SJCRH30 (cell line): Measurements from ENCODE around the gene PIK3C2G. TPM values are rescaled to one million over a fixed set of nuclear protein-coding genes. Genes with fewer than 3 reads are reported as not detected.
A peak's percentile ranks its signal among the peaks of the same experiment; 100 is the strongest.

Experiments used
- DNase-seq, 2 experiments: peaks; one replicate each; pipeline ENCODE4 v3.0.0-alpha.2; 2015 to 2020
- H3K27ac ChIP-seq: fragments of 250-450 bp; sonication (Bioruptor Pico); 2 replicates; pipeline ENCODE4 v1.5.1; 2020; ENCODE audit warnings: mild to moderate bottlenecking, moderate library complexity
- H3K27me3 ChIP-seq: fragments of 250-450 bp; sonication (Bioruptor Pico); 2 replicates; pipeline ENCODE4 v1.5.1; 2020; ENCODE audit warnings: mild to moderate bottlenecking, moderate library complexity
- H3K36me3 ChIP-seq: fragments of 250-450 bp; sonication (Bioruptor Pico); 2 replicates; pipeline ENCODE4 v1.5.1; 2020; ENCODE audit warnings: mild to moderate bottlenecking, moderate library complexity
- H3K4me1 ChIP-seq: fragments of 250-450 bp; sonication (Bioruptor Pico); 2 replicates; pipeline ENCODE4 v1.5.1; 2020; ENCODE audit warnings: mild to moderate bottlenecking, moderate library complexity
- H3K4me3 ChIP-seq: fragments of 250-450 bp; sonication (Bioruptor Pico); 2 replicates; pipeline ENCODE4 v1.5.1; 2020; ENCODE audit warnings: mild to moderate bottlenecking, moderate library complexity
- H3K9me3 ChIP-seq: fragments of 250-450 bp; sonication (Bioruptor Pico); replicated peaks from 2 replicates; pipeline ENCODE4 v1.5.1; 2020; ENCODE audit warnings: mild to moderate bottlenecking, moderate library complexity
- total RNA-seq: library from RNA; depleted of rRNA; stranded (reverse); fragments of >200 nt; shearing (Covaris generic); gene quantifications from 2 replicates; pipeline ENCODE4 v1.2.3, GENCODE V29; 2014

PIK3C2G gene
- total RNA-seq, 1 experiment from 2014 or later: 0.04 TPM

DNA sequence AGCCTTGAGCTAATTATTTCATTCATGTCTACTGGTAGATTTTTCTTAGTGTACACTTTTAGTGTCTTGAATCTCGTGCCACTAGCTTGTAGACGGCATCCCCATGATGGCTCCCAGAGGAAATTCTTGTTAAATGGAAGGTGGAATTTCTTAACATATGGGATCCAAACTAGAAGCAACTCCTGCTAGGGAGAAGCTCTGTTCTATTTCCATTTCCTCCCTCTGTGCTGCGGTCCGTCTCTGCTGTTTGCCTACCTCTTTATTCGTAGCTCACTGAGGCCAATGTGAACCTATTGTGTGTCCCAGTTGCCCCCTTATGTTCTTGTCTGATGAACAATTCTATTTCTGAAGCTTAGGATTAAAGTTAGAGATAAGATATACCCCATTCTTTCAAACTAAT lies 588 bp downstream of the PIK3C2G start:
- H3K9me3 ChIP-seq: no peaks in the 10 kb centered on the region
- H3K27ac ChIP-seq: no peak overlapping the region
- no peak overlapping the region for H3K4me3 ChIP-seq
- H3K27me3 ChIP-seq: no peaks in the 10 kb centered on the region
- H3K36me3 ChIP-seq: no peaks in the 10 kb centered on the region
- DNase-seq: no peak
- H3K4me1 ChIP-seq: no peaks in the 10 kb centered on the region

DNA sequence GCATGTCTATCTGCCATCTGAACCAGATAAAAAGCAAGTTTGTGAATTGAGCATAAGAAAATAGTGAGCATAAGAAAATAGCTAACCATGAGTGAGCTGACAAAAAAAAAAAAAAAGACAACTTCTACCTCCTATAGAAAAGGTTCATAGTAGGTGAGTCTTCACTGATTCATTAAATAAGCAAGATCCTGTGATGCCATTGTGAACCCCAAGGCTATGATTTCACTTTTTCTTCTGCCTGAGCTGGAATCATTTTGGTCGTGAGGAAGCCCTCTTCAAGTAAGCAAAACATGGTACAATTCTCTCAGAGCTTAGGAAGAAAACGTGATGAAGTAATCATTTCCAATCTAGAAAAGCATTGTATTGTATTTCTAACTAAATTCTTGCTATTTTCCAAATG lies 1.2 kb downstream of the PIK3C2G start:
- H3K9me3 ChIP-seq: no peaks in the 10 kb centered on the region
- no peaks in the 10 kb centered on the region for H3K27me3 ChIP-seq
- no peaks in the 10 kb centered on the region for H3K4me1 ChIP-seq
- DNase-seq: no peak
- H3K4me3 ChIP-seq: no peak overlapping the region
- H3K27ac ChIP-seq: no peak overlapping the region
- H3K36me3 ChIP-seq: no peaks in the 10 kb centered on the region

DNA sequence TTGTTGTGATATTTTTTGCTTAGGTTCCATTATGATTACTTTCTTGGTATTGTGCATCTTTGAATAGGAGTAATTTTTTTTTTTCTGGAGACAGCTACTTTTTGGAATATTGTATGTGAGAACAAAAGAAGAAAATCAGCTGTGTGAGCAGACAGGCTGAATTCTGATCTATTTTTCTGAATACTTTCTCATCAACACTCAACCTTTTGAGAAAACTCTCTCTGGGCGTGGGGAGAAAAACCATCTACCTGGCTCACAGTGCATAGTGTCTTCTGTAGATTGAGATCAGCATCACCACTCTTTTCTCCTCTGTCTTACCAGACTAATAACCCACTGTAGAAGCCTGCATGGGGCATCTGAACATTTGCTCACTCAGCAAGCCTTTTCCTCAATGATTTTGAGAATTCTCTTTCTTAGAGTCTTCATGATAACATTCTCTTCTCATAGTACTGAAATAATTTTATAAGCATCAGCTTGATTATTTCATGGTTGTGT lies 3.3 kb downstream of the PIK3C2G start:
- H3K27me3 ChIP-seq: no peaks in the 10 kb centered on the region
- H3K27ac ChIP-seq: no peak overlapping the region
- no peaks in the 10 kb centered on the region for H3K36me3 ChIP-seq
- no peaks in the 10 kb centered on the region for H3K9me3 ChIP-seq
- no peaks in the 10 kb centered on the region for H3K4me1 ChIP-seq
- no peak overlapping the region for H3K4me3 ChIP-seq
- no peak for DNase-seq

DNA sequence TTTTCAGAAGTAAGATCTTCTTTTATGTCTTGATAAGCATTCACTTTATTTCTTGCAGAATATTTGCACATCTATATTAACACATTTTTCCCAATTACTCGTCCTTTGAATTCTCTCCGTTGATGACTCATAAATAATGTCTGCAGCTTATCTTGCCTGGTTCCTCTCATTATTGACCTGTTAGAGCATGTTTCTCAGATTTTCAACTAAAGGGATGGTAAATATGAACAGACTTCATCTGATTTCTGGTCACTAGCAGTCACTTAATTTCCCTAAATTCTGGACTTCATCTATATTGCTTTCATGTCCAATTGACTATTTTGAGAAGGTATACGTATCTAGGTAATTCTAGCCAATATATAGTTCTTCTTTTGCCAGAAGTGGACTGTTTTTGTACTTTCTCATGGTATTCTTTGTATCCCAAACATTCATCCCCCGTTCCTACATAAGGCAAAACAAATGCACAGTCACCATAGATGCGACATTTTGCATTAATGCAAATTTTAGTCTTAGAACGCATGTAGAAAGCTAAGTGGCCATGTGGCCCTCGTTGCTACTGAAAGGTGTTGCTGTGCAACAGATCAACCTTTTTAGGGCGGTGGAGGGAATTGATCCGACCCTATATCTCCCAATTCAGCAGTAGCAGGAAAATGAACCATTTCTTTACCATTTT lies 6.2 kb downstream of the PIK3C2G start:
- no peak overlapping the region for H3K27ac ChIP-seq
- H3K27me3 ChIP-seq: no peaks in the 10 kb centered on the region
- no peak overlapping the region for H3K4me3 ChIP-seq
- H3K36me3 ChIP-seq: no peaks in the 10 kb centered on the region
- no peaks in the 10 kb centered on the region for H3K4me1 ChIP-seq
- H3K9me3 ChIP-seq: no peaks in the 10 kb centered on the region
- DNase-seq: no peak

DNA sequence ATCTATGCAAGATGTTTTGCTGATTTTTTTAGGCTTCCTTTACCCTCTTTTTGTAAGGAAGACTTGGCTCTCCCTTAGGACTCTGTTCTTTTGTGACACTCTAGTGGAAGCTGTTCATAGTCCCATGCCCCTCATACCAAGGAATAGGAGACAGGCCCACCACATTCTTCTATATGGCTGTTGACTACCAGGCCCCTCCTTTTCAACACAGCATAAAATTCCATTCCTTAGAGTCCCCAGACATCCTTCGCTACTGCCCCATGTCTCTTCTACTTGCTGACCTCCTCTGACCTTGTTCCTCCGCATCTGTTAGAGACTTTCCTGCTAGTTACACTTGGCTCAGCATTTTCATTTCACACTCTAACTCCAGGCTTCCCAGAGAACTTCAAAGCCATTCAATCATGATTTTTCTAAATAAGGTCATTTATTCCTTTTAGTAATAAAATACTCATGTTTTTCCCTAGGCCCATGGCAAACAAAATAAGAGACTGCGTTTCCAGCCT lies 9.7 kb downstream of the PIK3C2G start:
- Histone ChIP-seq H3K4me3 (no peak overlapping the region), H3K36me3 (no peaks in the 10 kb centered on the region), H3K27me3 (no peaks in the 10 kb centered on the region), H3K27ac (no peak overlapping the region), H3K9me3 (no peaks in the 10 kb centered on the region), H3K4me1 (0 out of 2 replicates have a peak, but pooled peaks cover 3% of the 10 kb centered on the region)
- no peak for DNase-seq

DNA sequence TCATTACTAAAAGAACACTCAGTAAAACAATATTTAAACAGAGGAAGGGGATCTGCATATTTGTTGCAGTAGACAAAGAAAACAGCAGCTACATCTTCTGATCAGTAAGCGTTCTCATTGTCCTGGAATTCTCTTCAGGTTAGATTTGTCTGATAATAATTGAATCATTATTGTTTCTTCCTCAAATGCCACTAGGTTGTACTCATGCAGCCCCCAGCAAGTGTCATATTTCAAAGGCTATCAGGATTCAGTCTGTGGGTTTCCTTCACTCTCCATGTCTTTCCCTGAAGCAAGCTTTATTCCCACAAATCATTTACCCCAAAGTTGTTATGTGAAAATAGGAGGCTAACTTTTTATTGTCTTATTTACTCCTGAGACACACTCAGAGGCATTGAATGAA lies 14.7 kb downstream of the PIK3C2G start:
- peak; percentile 5 to 43 for DNase-seq

DNA sequence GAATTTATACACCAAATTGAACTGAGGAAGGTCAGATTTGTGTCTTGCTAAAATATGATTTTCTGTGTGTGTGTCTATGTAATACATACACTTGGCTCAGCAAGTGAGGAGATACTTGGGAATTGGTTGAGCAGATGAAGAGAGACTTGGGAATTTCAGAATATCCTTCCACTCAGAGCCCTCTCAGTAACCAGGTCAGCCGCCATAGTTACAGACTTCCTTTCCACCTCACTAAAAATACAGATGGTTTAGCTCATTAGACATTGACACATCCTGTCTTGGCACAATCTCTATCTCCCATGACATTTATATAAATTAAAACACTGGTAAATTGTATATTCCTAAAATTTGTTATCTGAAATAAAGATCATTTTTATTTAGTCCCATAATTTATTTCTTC lies 15.9 kb downstream of the PIK3C2G start:
- no peaks in the 10 kb centered on the region for H3K36me3 ChIP-seq
- no peak overlapping the region for H3K27ac ChIP-seq
- DNase-seq: no peak
- no peak overlapping the region for H3K4me3 ChIP-seq
- H3K4me1 ChIP-seq: 0 out of 2 replicates have a peak, but pooled peaks cover 3% of the 10 kb centered on the region
- H3K9me3 ChIP-seq: no peaks in the 10 kb centered on the region
- H3K27me3 ChIP-seq: no peaks in the 10 kb centered on the region

More for the DNA sequence above, 14.7 kb downstream of the PIK3C2G start:
- 0 out of 2 replicates have a peak, but pooled peaks cover 3% of the 10 kb centered on the region for H3K4me1 ChIP-seq
- H3K9me3 ChIP-seq: no peaks in the 10 kb centered on the region
- no peaks in the 10 kb centered on the region for H3K36me3 ChIP-seq
- no peak overlapping the region for H3K27ac ChIP-seq
- no peak overlapping the region for H3K4me3 ChIP-seq
- no peaks in the 10 kb centered on the region for H3K27me3 ChIP-seq

DNA sequence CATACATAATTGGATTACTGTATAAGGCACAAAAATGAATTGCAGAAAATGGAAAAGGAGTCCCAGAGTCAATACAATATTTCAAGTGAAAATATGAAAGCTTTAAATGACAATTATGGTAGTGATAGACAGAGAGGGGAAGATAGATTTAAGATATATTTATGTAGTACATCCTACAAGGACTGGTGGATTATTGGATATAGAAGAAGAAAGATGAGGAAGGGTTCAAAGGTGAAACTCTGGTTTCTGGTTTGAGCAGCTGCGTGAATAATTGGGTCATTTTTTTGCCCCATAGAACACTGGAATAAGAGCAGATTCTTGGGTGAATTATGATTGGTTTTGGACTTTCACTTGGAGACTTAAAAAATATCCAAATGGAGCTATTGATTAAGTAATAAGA lies 19.4 kb downstream of the PIK3C2G start:
- H3K9me3 ChIP-seq: no peaks in the 10 kb centered on the region
- no peaks in the 10 kb centered on the region for H3K36me3 ChIP-seq
- H3K4me1 ChIP-seq: 0 out of 2 replicates have a peak, but pooled peaks cover 2% of the 10 kb centered on the region
- no peak overlapping the region for H3K27ac ChIP-seq
- no peak overlapping the region for H3K4me3 ChIP-seq
- no peak for DNase-seq
- no peaks in the 10 kb centered on the region for H3K27me3 ChIP-seq

DNA sequence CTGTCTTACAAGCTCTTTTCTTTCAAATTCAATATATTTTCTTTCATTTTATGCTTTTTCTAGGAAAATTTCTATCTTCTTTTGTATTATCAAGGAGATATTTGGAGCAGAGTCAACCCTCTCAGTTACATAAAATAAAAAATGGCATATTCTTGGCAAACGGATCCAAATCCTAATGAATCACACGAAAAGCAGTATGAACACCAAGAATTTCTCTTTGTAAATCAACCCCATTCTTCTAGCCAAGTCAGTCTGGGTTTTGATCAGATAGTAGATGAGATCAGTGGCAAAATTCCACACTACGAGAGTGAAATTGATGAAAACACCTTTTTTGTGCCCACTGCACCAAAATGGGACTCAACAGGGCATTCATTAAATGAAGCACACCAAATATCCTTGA lies 20.6 kb downstream of the PIK3C2G start:
- Histone ChIP-seq H3K27ac (no peak overlapping the region), H3K4me3 (no peak overlapping the region), H3K36me3 (no peaks in the 10 kb centered on the region), H3K4me1 (no peaks in the 10 kb centered on the region), H3K9me3 (no peaks in the 10 kb centered on the region), H3K27me3 (no peaks in the 10 kb centered on the region)
- DNase-seq: no peak

DNA sequence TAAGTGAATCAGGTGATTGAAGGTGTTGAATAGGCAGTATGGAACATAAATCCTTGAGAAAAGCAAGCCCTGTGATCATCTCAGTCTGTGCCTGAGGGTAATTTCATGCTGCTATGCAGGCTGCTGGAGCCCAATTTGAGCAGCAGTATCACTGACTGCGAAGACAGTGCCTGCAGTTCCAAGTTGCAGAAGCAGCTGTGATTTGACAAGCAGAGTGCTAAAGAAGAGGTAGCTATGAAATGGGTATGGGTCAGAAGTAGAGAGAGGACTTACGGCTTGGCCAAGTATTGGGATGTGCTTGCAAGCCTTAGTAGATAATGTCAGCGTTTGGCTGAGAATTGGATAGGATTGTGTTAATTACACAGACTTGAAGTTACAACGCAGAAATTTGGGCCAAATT lies 22.5 kb downstream of the PIK3C2G start:
- Histone ChIP-seq H3K4me3 (no peak overlapping the region), H3K36me3 (no peaks in the 10 kb centered on the region), H3K27me3 (no peaks in the 10 kb centered on the region), H3K9me3 (no peaks in the 10 kb centered on the region), H3K4me1 (no peaks in the 10 kb centered on the region), H3K27ac (no peak overlapping the region)
- peak in 1 of 2 experiments; percentile 20 for DNase-seq

DNA sequence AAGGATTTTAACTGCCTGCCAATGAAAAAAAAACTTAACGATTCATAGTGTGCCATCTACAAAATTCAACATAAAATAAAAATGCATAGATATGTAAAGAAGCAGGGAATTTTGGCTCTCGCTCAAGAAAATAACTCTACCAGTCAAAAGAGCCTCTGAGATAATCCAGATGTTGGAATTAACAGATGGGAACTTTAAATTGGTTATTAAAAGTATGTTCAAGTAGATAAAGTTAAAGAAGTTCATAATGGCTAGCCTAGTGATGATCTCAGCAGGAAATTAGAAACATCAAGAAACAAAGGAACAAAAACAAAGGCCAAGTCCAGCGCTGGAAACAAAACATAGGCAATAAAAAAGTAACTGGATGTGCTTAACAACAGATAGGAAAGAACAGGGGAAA lies 23.1 kb downstream of the PIK3C2G start:
- Histone ChIP-seq H3K36me3 (no peaks in the 10 kb centered on the region), H3K4me3 (no peak overlapping the region), H3K27ac (no peak overlapping the region), H3K9me3 (no peaks in the 10 kb centered on the region), H3K4me1 (no peaks in the 10 kb centered on the region), H3K27me3 (no peaks in the 10 kb centered on the region)
- DNase-seq: no peak

DNA sequence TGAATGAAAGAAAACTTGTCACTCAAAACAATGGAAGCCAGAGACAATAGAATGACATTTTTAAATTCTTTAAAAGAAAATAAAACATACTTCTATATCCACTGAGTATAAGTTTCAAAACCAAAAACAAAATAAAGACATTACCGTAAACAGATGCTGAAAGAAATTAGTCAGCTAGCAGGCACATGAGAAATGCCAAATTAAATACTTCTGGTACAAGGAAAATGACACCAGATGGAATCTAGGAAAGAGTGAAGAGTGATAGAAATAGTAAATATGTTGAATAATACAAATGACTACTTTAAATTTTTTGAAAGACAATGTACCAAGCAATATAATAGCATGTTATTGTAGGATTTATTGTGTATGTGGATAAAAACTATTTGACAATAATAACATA lies 23.8 kb downstream of the PIK3C2G start:
- no peaks in the 10 kb centered on the region for H3K9me3 ChIP-seq
- no peak for DNase-seq
- H3K27me3 ChIP-seq: no peaks in the 10 kb centered on the region
- no peak overlapping the region for H3K4me3 ChIP-seq
- H3K4me1 ChIP-seq: no peaks in the 10 kb centered on the region
- no peak overlapping the region for H3K27ac ChIP-seq
- no peaks in the 10 kb centered on the region for H3K36me3 ChIP-seq

DNA sequence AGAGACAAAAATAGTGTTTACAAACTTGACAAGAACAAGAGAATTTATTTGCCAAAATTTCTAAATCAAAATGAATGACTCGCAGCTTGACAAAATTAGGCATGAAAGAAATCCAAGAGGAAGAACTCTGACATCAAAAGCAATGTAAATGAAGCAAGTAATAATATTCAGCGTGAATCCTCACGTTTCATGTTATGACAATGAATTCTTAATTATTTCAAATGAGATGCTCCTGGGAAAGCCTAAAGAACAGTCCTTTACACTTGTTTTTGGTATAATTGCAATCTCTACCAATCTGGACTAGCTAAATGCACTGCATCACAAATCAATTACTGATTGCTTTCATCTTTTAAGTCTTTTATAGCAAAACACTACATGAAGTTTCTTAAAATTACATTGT lies 29.1 kb downstream of the PIK3C2G start:
- no peaks in the 10 kb centered on the region for H3K9me3 ChIP-seq
- H3K27ac ChIP-seq: no peak overlapping the region
- H3K36me3 ChIP-seq: no peaks in the 10 kb centered on the region
- H3K4me1 ChIP-seq: no peaks in the 10 kb centered on the region
- H3K27me3 ChIP-seq: no peaks in the 10 kb centered on the region
- no peak overlapping the region for H3K4me3 ChIP-seq
- DNase-seq: no peak

DNA sequence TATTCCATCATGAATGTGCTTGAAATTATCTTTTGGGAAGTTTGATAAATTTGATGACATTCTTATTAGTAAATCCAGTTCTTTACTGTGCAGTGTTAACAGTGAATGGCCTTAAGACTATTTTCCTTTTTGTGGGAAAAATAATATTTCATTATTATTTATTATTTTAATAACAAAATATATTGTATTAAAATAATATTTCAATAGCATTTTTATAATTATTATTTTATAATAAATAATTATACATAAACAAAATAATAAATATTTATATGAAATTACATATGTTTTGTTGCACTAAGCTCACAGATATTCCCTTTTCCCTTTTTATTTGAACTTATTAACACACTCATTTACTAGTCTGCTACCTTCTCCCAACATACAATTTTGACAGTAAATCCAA lies 33.6 kb downstream of the PIK3C2G start:
- DNase-seq: no peak
- H3K27me3 ChIP-seq: no peaks in the 10 kb centered on the region
- no peak overlapping the region for H3K27ac ChIP-seq
- H3K4me1 ChIP-seq: no peaks in the 10 kb centered on the region
- H3K9me3 ChIP-seq: no peaks in the 10 kb centered on the region
- H3K4me3 ChIP-seq: no peak overlapping the region
- no peaks in the 10 kb centered on the region for H3K36me3 ChIP-seq

DNA sequence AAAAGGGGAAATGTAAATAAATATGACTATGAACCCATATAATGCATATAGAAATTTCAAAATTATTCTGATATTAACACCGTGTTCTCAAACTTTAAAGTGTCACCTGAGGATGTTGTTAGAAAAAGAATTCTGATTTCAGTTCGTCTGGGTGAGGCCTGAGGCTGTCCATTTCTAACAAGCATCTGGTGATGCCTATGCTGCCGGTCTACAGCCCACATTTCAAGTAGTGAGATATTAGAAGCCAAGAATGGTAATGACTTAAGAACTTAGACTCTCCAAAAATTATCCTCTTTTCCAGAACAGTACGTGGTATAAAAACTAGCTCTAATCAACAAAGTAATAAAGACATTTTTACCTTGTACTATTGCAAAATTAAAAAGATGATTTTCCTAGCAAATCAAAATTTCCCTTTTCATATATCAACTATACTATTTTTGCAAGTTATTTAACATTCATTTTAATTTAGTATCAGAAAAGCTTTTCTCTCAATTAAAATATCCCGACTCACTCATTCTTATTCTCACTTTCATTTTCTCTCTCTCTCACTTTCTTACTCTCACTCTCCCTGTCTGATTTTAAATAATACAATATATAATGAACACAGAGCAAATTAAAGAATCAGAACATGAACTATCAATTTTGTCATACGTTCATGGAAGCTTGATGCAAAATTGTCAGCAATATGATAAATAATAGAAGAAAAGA lies 35.0 kb downstream of the PIK3C2G start:
- no peaks in the 10 kb centered on the region for H3K4me1 ChIP-seq
- H3K27me3 ChIP-seq: no peaks in the 10 kb centered on the region
- no peaks in the 10 kb centered on the region for H3K36me3 ChIP-seq
- no peaks in the 10 kb centered on the region; the same call in 1 of the 2 replicates for H3K9me3 ChIP-seq
- DNase-seq: no peak
- H3K27ac ChIP-seq: no peak overlapping the region; the same call in 1 of the 2 replicates
- H3K4me3 ChIP-seq: peak overlapping the region; percentile 12; the same call in 1 of the 2 replicates
